Measurements from ENCODE around the gene CYBA.

Gene CYBA

DNA sequence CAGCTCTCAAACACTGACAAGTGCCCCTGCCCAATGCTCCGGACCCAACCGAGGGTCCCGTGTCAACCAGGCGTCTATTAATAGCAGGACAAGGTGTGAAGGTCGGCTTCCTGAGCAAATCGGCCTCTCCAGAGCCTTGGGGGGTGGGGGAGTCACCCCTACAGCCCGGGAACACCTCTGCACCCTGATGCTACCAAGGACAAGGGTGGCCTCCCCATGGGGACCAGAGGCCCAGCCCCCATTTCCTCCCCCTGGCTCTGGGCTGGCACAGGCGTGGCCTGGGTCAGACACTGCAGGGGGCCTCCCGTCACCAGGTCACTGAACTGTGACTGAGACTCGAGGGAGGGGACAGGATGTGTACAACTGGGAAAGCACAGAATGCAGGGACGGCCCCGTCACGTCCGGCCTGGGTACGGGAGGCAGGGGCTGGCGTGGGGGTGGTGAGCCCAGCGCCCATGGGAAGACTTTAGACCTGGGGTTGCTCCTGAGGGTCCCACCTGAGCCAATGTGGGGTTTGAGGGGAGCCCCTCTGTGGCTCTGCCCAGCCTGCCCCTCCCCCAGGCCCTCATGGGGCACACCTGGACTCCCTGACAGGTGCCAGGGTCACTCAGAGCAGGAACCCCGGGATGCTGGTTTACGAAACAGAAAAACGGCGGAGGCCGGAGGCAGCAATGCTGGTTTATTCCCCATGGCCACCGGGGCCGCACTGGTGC, 579 bp upstream of the CYBA start:
- TF ChIP-seq, protein P1, sequence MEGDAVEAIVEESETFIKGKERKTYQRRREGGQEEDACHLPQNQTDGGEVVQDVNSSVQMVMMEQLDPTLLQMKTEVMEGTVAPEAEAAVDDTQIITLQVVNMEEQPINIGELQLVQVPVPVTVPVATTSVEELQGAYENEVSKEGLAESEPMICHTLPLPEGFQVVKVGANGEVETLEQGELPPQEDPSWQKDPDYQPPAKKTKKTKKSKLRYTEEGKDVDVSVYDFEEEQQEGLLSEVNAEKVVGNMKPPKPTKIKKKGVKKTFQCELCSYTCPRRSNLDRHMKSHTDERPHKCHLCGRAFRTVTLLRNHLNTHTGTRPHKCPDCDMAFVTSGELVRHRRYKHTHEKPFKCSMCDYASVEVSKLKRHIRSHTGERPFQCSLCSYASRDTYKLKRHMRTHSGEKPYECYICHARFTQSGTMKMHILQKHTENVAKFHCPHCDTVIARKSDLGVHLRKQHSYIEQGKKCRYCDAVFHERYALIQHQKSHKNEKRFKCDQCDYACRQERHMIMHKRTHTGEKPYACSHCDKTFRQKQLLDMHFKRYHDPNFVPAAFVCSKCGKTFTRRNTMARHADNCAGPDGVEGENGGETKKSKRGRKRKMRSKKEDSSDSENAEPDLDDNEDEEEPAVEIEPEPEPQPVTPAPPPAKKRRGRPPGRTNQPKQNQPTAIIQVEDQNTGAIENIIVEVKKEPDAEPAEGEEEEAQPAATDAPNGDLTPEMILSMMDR (IDR thresholded peaks at IDR 0.05), result no peak

DNA sequence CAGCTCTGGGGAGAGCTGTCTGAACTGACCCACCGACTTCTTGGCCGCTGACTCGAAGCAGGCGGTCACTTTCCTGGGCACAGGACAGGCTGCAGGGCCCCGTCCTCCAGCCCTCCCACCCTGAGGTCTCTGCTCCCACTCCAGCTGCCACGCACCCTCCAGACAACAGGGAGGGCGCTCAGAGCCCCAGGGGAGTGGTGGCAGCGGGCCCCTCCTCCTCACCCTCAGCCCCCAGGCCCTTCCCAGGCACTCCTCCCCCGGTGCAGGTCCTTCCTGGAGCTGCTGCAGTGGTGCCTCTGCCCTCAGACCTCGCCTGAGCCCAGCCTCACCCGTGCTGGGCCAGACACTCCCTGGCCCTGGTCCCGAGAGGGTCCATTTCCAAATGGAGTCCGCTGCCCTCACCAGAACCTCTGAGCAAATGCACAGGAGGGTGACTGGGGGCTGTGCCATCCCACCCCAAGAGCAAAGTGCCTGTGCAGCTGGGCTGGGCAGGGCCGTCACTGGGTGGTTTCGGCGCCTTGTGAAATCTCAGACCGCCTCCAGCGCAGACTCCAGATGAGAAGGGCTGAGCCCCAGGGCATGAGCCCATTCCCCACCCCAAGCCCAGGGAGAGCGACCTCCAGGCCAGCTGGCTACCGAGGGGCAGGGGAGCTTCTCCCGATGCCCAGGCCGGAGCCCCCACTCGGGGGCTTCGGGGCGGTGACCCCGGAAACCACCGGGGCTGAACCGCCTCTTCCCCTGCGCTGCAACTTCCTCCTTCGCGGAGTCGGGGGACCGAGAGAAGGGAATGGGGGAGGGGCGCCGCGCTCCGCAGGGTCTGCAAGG, 717 bp downstream of the CYBA start:
- TF ChIP-seq, protein P1 (IDR thresholded peaks at IDR 0.05), result no peak

DNA sequence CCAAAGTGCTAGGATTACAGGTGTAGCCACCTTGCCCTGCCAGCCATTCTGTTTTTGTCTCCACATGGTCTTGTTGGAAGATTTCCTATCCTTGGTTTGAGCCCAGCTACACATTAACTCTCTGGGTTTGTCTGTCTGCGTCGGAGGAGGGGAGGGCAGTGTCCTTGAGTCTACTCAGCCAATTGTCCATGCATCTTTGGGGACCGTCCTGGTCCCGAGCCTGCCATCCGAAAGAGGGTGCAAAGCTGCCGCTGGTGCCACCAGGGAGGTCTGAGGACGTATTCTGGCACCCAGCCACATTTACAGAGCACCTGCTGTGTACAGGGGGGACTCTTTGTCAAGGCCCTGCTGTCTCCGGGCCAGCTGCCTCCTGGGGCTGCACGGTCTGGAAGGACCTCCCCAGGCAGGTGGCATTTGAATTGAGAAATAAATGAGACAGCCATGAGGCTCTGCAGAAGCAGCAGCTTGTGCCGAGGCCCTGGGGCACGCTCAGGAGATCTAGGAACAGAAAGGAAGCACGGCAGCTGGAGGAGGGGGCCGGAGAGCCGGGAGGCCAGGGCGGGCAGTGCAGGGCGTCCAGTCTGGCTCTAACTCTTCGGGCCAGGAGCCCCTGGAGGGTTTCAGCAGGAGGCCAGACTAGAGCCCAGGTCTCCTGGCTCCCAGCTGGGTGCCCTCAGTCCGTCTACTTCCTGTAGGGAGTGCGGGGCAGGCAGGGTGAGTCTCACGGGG, 1.5 kb downstream of the CYBA start:
- TF ChIP-seq, protein P1 (IDR thresholded peaks at IDR 0.05), result no peak

DNA sequence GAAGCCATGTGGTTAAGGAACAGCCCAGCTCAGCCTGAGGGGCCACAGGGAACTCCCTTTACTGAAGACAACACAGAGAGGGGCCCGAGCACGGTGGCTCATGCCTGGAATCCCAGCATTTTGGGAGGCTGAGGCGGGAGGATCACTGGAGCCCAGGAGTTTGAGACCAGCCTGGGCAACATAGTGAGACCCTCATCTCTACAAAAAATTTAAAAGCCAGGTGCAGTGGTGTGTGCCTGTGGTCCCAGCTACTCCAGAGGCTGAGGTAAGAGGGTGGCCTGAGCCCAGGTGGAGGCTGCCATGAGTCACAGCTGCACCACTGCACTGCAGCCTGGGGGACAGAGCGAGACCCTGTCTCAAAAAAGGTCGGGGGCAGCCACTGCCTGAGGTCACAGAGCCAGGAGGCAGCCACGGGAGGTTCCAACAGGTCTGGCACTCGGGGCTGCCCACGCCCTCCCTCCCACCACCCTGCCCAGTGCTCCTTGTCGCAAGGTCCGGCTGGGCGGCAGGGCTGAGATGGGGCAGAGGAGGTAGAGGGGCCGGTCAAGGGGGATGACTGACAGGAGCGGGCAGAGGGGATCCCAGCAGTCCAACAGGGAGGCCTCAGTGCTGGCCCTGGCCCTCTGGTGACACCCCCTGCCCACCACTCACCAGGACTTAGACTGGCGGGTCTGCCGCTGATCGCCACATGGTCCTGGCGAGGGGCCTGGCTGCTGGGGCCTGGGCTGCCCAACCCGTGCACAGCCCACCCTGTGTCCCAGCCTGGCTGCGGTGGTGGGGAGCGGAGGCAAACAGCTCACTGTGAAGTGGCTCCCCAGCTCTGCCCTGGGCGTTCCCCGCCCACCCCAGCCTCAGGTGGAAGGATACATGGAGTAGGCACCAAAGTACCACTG, 3.4 kb downstream of the CYBA start:
- TF ChIP-seq, protein P1 (IDR thresholded peaks at IDR 0.05), result no peak

DNA sequence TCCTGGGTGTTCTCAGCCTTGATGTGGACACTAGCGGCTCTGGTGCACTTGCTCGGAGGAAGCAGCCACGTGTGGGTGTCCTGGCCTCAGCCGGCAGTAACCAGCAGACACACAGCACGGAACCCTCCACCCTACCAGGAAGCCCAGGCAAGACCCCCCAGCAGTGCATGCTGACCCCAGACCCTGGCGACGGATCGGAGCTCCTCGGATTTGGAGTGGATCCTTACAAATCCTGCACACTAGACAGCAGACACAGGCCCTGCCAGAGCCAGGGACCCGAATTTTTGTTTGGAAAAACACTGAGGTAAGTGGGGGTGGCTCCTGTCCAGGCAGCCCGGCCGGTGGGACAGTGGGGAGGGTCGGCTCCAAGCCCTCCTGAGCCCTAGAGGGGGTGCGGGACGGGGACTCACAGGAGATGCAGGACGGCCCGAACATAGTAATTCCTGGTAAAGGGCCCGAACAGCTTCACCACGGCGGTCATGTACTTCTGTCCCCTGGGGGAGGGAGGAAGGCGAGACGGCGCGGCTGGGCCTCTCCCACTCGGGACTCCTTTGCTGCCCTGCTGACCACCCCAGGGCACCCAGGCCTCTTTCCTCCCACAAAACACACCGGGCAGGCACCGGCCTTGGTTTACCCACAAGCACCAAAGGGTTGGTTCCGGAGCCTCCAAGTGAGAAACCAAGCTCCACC, 4.4 kb downstream of the CYBA start:
- TF ChIP-seq, protein P1 (IDR thresholded peaks at IDR 0.05), result no peak

DNA sequence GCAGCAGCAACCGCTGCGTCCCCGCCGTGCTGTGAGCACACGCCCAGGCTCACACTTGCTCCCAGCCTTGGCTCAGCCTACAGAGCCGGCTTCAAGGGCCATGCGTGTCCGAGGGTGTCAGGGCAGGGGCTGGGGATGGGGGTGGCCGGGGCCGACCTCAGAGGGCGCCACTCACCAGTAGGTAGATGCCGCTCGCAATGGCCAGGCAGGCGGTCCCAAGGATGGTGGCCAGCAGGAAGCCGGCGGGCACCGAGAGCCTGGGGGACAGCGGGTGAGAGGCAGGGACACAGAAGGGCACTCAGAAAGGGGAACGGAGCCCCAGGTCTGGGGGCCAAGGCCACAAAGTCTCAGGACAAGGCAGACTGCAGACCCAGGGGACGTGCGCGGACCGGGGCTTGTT, 4.9 kb downstream of the CYBA start:
- TF ChIP-seq, protein P1 (IDR thresholded peaks at IDR 0.05), result no peak
